ENCODE data around the gene MSI2.

MSI2 gene

DNA sequence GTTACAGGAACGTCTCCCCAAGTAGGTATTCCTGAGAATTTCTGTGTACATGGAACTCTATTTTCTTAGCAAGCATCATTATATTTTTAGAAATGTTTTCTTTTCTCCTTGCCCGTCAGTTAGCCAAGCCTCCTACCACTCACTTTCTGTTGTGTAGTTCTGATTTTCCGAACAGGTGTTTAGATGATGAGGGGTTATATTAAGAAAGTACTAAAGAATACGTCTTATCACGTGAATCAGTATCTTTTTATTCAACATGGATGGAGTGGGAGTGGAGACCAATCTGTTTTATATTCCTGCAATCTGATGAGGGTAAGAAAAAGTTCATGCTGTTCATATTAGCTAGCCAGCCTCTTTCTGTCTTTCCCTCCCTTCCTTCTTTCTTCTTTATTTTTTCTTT lies 29.4 kb downstream of the MSI2 start:
- DNase-seq (ENCODE audit: low spot score): no peak
- H2BK120ac ChIP-seq (ENCODE audit: low read depth, low read length): no peak overlapping the region
- peak overlapping the region; percentile 39 for H3K27ac ChIP-seq (replicated peaks; ENCODE audit: low read length)

GRCh38 chr17:57286399-57287105 lies 30.2 kb downstream of the MSI2 start:
- H3K4ac ChIP-seq (ENCODE audit: low read length): no peak overlapping the region
- no peak overlapping the region for H3K18ac ChIP-seq (ENCODE audit: low read length)
- H3K9me3 ChIP-seq (replicated peaks in 1 of 2; ENCODE audit: control insufficient read depth in 2 of 2, insufficient read depth in 1 of 2, low read depth in 1 of 2, low read length in 2 of 2): no peaks in the 10 kb centered on the region
- H3K27me3 ChIP-seq (ENCODE audit: control insufficient read depth in 3 of 3, insufficient read depth in 3 of 3, low read depth in 1 of 3, low read length in 3 of 3): no peaks in the 10 kb centered on the region
- H4K91ac ChIP-seq (ENCODE audit: low read depth, low read length, poor library complexity): no peak overlapping the region
- H2BK15ac ChIP-seq (ENCODE audit: low read length): no peak overlapping the region
- H3K27ac ChIP-seq (replicated peaks; ENCODE audit: low read length): no peak overlapping the region
- no peak overlapping the region for H3K9ac ChIP-seq (ENCODE audit: low read depth, low read length, poor library complexity)
- no peak overlapping the region for H3K23ac ChIP-seq (ENCODE audit: low read depth, low read length, poor library complexity)
- no peak overlapping the region for H3K4me2 ChIP-seq (ENCODE audit: insufficient read depth, low read length, poor library complexity, severe bottlenecking)
- H3K4me3 ChIP-seq (ENCODE audit: low read length in 2 of 2): no peak overlapping the region
- peaks cover 61 to 68% of the 10 kb centered on the region in 2 donors for H3K4me1 ChIP-seq (ENCODE audit: control insufficient read depth in 2 of 2, insufficient read depth in 1 of 2, low read depth in 1 of 2, low read length in 2 of 2)
- no peak overlapping the region for H2AFZ ChIP-seq (ENCODE audit: low read length)
- peak; percentile 77 for DNase-seq (ENCODE audit: low spot score)
- no peak overlapping the region for H2AK5ac ChIP-seq (ENCODE audit: low read depth, low read length)
- WGBS, 2 donors (ENCODE audit: extremely low coverage in 2 of 2, insufficient read length in 2 of 2, insufficient replicate concordance in 1 of 2): no CpG with 5 or more reads among the region's 17 CpGs
- H3K14ac ChIP-seq (ENCODE audit: low read length): no peak overlapping the region
- H2BK120ac ChIP-seq (ENCODE audit: low read depth, low read length): no peak overlapping the region
- H4K8ac ChIP-seq (ENCODE audit: low read depth, low read length): no peak overlapping the region
- H2BK12ac ChIP-seq (ENCODE audit: low read length): no peak overlapping the region
- peaks cover 19% of the 10 kb centered on the region for H3K79me1 ChIP-seq (ENCODE audit: low read depth, low read length)
- no peak overlapping the region for H2BK5ac ChIP-seq (ENCODE audit: low read length)
- H3K36me3 ChIP-seq (replicated peaks in 1 of 2; ENCODE audit: control insufficient read depth in 2 of 2, insufficient read depth in 2 of 2, low read length in 2 of 2): peaks cover 4 to 51% of the 10 kb centered on the region in 2 donors

More for the DNA sequence above, 29.4 kb downstream of the MSI2 start:
- Histone ChIP-seq H3K23ac (ENCODE audit: low read depth, low read length, poor library complexity) (no peak overlapping the region), H4K91ac (ENCODE audit: low read depth, low read length, poor library complexity) (no peak overlapping the region), H4K8ac (ENCODE audit: low read depth, low read length) (no peak overlapping the region), H3K4me2 (ENCODE audit: insufficient read depth, low read length, poor library complexity, severe bottlenecking) (no peak overlapping the region), H2AFZ (ENCODE audit: low read length) (no peak overlapping the region), H2BK12ac (ENCODE audit: low read length) (no peak overlapping the region), H3K79me1 (ENCODE audit: low read depth, low read length) (peaks cover 21% of the 10 kb centered on the region), H2AK5ac (ENCODE audit: low read depth, low read length) (no peak overlapping the region), H3K36me3 (replicated peaks in 1 of 2; ENCODE audit: control insufficient read depth in 2 of 2, insufficient read depth in 2 of 2, low read length in 2 of 2) (peaks cover 6 to 51% of the 10 kb centered on the region in 2 donors), H3K27me3 (ENCODE audit: control insufficient read depth in 3 of 3, insufficient read depth in 3 of 3, low read depth in 1 of 3, low read length in 3 of 3) (no peaks in the 10 kb centered on the region), H3K4ac (ENCODE audit: low read length) (no peak overlapping the region), H3K9ac (ENCODE audit: low read depth, low read length, poor library complexity) (no peak overlapping the region), H3K4me3 (ENCODE audit: low read length in 2 of 2) (no peak overlapping the region), H3K4me1 (ENCODE audit: control insufficient read depth in 2 of 2, insufficient read depth in 1 of 2, low read depth in 1 of 2, low read length in 2 of 2) (peaks cover 61 to 72% of the 10 kb centered on the region in 2 donors), H2BK15ac (ENCODE audit: low read length) (no peak overlapping the region), H3K14ac (ENCODE audit: low read length) (no peak overlapping the region), H3K9me3 (replicated peaks in 1 of 2; ENCODE audit: control insufficient read depth in 2 of 2, insufficient read depth in 1 of 2, low read depth in 1 of 2, low read length in 2 of 2) (no peaks in the 10 kb centered on the region), H2BK5ac (ENCODE audit: low read length) (no peak overlapping the region), H3K18ac (ENCODE audit: low read length) (no peak overlapping the region)
- WGBS, 2 donors (ENCODE audit: extremely low coverage in 2 of 2, insufficient read length in 2 of 2, insufficient replicate concordance in 1 of 2): no CpG with 5 or more reads among the region's 5 CpGs

DNA sequence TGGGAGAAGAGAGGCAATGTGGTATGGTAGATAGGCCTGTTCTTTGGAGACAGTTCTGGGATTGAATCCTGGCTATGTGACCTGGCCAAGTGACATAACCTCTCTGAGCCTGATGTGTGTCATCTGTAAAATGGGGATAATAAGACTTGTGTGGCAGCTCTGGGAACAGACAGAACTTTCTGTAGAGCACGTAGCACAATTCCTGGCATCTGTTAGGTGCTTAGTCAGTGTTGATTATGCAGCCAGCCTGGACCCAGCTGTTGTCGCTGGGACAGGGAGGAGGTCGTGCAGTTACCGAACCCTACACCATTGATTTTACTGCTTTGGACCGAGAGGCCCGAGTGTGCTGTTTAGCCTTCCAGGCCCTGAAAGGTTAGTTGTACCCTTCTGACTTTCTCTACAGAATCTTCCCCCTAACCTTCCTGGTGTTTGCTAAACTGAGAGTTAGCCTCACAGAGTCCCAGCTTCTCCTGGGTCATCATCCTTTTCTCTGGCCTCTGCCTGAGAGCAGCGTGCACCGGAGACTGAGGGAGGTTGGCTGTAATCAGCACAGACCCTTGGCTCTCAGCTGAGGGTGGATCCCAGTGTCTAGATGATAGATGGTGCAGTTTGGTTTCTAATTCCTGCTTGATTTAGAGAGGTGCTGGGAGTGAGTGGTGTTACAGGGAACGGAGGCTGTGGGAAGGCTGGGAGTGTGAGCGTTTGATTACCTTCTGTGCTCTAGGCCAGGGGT lies 31.9 kb downstream of the MSI2 start:
- H3K4me1 ChIP-seq (ENCODE audit: control insufficient read depth in 2 of 2, insufficient read depth in 1 of 2, low read depth in 1 of 2, low read length in 2 of 2): peaks cover 52 to 56% of the 10 kb centered on the region in 2 donors
- H2BK15ac ChIP-seq (ENCODE audit: low read length): no peak overlapping the region
- no peak overlapping the region for H2BK120ac ChIP-seq (ENCODE audit: low read depth, low read length)
- DNase-seq (ENCODE audit: low spot score): no peak
- no peak overlapping the region for H2AFZ ChIP-seq (ENCODE audit: low read length)
- H3K4me2 ChIP-seq (ENCODE audit: insufficient read depth, low read length, poor library complexity, severe bottlenecking): no peak overlapping the region
- H3K18ac ChIP-seq (ENCODE audit: low read length): peak overlapping the region; percentile 76
- no peak overlapping the region for H3K4me3 ChIP-seq (ENCODE audit: low read length in 2 of 2)
- H3K9ac ChIP-seq (ENCODE audit: low read depth, low read length, poor library complexity): peak overlapping the region; percentile 38
- no peaks in the 10 kb centered on the region for H3K27me3 ChIP-seq (ENCODE audit: control insufficient read depth in 3 of 3, insufficient read depth in 3 of 3, low read depth in 1 of 3, low read length in 3 of 3)
- H3K36me3 ChIP-seq (replicated peaks in 1 of 2; ENCODE audit: control insufficient read depth in 2 of 2, insufficient read depth in 2 of 2, low read length in 2 of 2): peaks cover 4 to 61% of the 10 kb centered on the region in 2 donors
- H3K79me1 ChIP-seq (ENCODE audit: low read depth, low read length): peaks cover 22% of the 10 kb centered on the region
- H2BK5ac ChIP-seq (ENCODE audit: low read length): no peak overlapping the region
- no peak overlapping the region for H2BK12ac ChIP-seq (ENCODE audit: low read length)
- no peak overlapping the region for H4K91ac ChIP-seq (ENCODE audit: low read depth, low read length, poor library complexity)
- no peak overlapping the region for H3K4ac ChIP-seq (ENCODE audit: low read length)
- no peak overlapping the region for H3K23ac ChIP-seq (ENCODE audit: low read depth, low read length, poor library complexity)
- WGBS, 2 donors (ENCODE audit: extremely low coverage in 2 of 2, insufficient read length in 2 of 2, insufficient replicate concordance in 1 of 2): no CpG with 5 or more reads among the region's 10 CpGs
- H3K14ac ChIP-seq (ENCODE audit: low read length): no peak overlapping the region
- H4K8ac ChIP-seq (ENCODE audit: low read depth, low read length): no peak overlapping the region
- H3K27ac ChIP-seq (replicated peaks; ENCODE audit: low read length): no peak overlapping the region
- H3K9me3 ChIP-seq (replicated peaks in 1 of 2; ENCODE audit: control insufficient read depth in 2 of 2, insufficient read depth in 1 of 2, low read depth in 1 of 2, low read length in 2 of 2): no peaks in the 10 kb centered on the region
- peak overlapping the region; percentile 64 for H2AK5ac ChIP-seq (ENCODE audit: low read depth, low read length)

DNA sequence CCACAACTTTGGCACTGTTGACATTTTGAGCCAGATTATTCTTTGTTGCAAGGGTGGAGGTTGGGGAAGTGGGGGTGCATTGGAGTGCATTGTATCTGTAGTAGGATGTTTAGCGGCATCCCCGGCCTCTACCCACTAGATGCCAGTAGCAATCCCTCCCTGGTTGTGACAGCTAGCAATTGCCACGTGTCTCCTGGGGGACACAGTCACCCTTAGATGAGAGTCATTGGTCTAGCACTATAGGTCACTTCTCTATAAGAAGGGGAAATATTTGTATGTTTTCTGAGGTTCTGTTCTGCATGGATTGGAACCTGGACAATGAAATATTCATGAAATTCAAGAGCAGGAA lies 32.4 kb downstream of the MSI2 start:
- Histone ChIP-seq H3K4ac (ENCODE audit: low read length) (no peak overlapping the region), H4K91ac (ENCODE audit: low read depth, low read length, poor library complexity) (no peak overlapping the region), H3K27me3 (ENCODE audit: control insufficient read depth in 3 of 3, insufficient read depth in 3 of 3, low read depth in 1 of 3, low read length in 3 of 3) (no peaks in the 10 kb centered on the region), H3K27ac (replicated peaks; ENCODE audit: low read length) (no peak overlapping the region), H3K9me3 (replicated peaks in 1 of 2; ENCODE audit: control insufficient read depth in 2 of 2, insufficient read depth in 1 of 2, low read depth in 1 of 2, low read length in 2 of 2) (no peaks in the 10 kb centered on the region), H2AFZ (ENCODE audit: low read length) (no peak overlapping the region), H3K79me1 (ENCODE audit: low read depth, low read length) (peaks cover 22% of the 10 kb centered on the region), H2BK12ac (ENCODE audit: low read length) (no peak overlapping the region), H3K4me3 (ENCODE audit: low read length in 2 of 2) (no peak overlapping the region), H2BK120ac (ENCODE audit: low read depth, low read length) (no peak overlapping the region), H4K8ac (ENCODE audit: low read depth, low read length) (no peak overlapping the region), H2BK15ac (ENCODE audit: low read length) (no peak overlapping the region), H3K4me2 (ENCODE audit: insufficient read depth, low read length, poor library complexity, severe bottlenecking) (no peak overlapping the region), H3K36me3 (replicated peaks in 1 of 2; ENCODE audit: control insufficient read depth in 2 of 2, insufficient read depth in 2 of 2, low read length in 2 of 2) (peaks cover 4 to 59% of the 10 kb centered on the region in 2 donors), H3K18ac (ENCODE audit: low read length) (peak overlapping the region; percentile 76), H3K14ac (ENCODE audit: low read length) (no peak overlapping the region), H3K23ac (ENCODE audit: low read depth, low read length, poor library complexity) (no peak overlapping the region), H3K4me1 (ENCODE audit: control insufficient read depth in 2 of 2, insufficient read depth in 1 of 2, low read depth in 1 of 2, low read length in 2 of 2) (peaks cover 49 to 51% of the 10 kb centered on the region in 2 donors), H2BK5ac (ENCODE audit: low read length) (no peak overlapping the region), H3K9ac (ENCODE audit: low read depth, low read length, poor library complexity) (no peak overlapping the region), H2AK5ac (ENCODE audit: low read depth, low read length) (no peak overlapping the region)
- DNase-seq (ENCODE audit: low spot score): no peak
- WGBS, 2 donors (ENCODE audit: extremely low coverage in 2 of 2, insufficient read length in 2 of 2, insufficient replicate concordance in 1 of 2): no CpG with 5 or more reads among the region's 3 CpGs

Measured in neuronal stem cell (in vitro differentiated cells).